ENCODE data around the gene VSIR.

The VSIR gene

DNA sequence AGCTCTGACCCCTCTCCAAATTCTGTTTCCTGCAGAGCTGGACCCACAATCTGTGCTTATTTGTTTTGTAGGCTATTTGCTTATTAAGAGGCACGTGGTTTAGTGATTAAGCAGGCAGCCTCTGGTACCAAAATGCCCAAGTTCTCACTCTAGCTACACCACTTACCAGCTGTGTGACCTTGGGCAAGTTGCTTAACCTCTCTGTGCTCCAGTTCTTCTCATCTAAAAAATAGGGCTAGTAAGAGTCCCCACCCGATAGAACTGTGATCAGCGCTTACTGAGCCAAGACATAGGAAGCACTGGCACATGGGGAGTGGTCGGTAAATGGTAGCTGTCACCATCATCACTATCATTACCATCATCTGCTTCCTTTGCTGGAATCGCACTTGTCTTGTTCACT lies 74.6 kb downstream of the VSIR start:
- DNase-seq (ENCODE audit: extremely low read depth in 1 of 2, low read depth in 1 of 2), result no peak

GRCh38 chr10:71697938-71698709 lies 75.2 kb downstream of the VSIR start:
- peak; percentile 64 to 67 for DNase-seq (ENCODE audit: extremely low read depth in 1 of 2, low read depth in 1 of 2)
